DND-41 (cell line): ENCODE results near the gene CEP164.

Source experiments
- ATAC-seq: fragments of 200-7000 bp; cut with Tn5 transposase; 3 replicates; pipeline ENCODE4 v1.9.1; 2021; ENCODE audit warnings: low read depth; ENCODE audit not compliant: insufficient read depth
- DNase-seq: peaks from one replicate; pipeline ENCODE4 v3.0.0-alpha.2; 2020
- H2AFZ ChIP-seq: 2 replicates; pipeline ENCODE4 v1.6.0; 2012; ENCODE audit warnings: low read depth, low read length
- H3K27ac ChIP-seq: 2 replicates; pipeline ENCODE4 v1.5.1; 2012; ENCODE audit warnings: low read length, inconsistent platforms
- H3K27me3 ChIP-seq: fragments of 200-600 bp; sonication (generic); 2 replicates; pipeline ENCODE4 v1.6.0; 2012; ENCODE audit warnings: low read length, mild to moderate bottlenecking, inconsistent platforms; ENCODE audit not compliant: insufficient read depth, poor library complexity
- H3K36me3 ChIP-seq: 2 replicates; pipeline ENCODE4 v1.5.1; 2012; ENCODE audit warnings: low read length, inconsistent platforms; ENCODE audit not compliant: insufficient read depth
- H3K4me1 ChIP-seq: 2 replicates; pipeline ENCODE4 v1.5.1; 2012; ENCODE audit warnings: mild to moderate bottlenecking, low read length; ENCODE audit not compliant: insufficient read depth
- H3K4me2 ChIP-seq: 2 replicates; pipeline ENCODE4 v1.6.0; 2012; ENCODE audit warnings: mild to moderate bottlenecking, moderate library complexity, low read length, inconsistent platforms; ENCODE audit not compliant: insufficient read depth
- H3K4me3 ChIP-seq, 2 experiments: fragments of 200-600 bp in 1 of 2; shearing (Covaris generic) in 1 of 2; 2 replicates each; pipeline ENCODE4 v1.5.1; 2012 to 2016; ENCODE audit warnings: inconsistent platforms in 2 of 2, low read length in 2 of 2, mild to moderate bottlenecking in 2 of 2, low read depth in 1 of 2, moderate library complexity in 1 of 2
- H3K79me2 ChIP-seq: 2 replicates; pipeline ENCODE4 v1.6.0; 2012; ENCODE audit warnings: low read length, inconsistent platforms; ENCODE audit not compliant: insufficient read depth
- H3K9ac ChIP-seq: 2 replicates; pipeline ENCODE4 v1.6.0; 2012; ENCODE audit warnings: low read depth, mild to moderate bottlenecking, inconsistent platforms, low read length, moderate library complexity
- H3K9me3 ChIP-seq: 2 replicates; pipeline ENCODE4 v1.5.1; 2012; ENCODE audit warnings: low read length, moderate library complexity, mild to moderate bottlenecking, inconsistent platforms; ENCODE audit not compliant: insufficient read depth, severe bottlenecking
- H4K20me1 ChIP-seq: 2 replicates; pipeline ENCODE4 v1.6.0; 2012; ENCODE audit warnings: low read length; ENCODE audit not compliant: insufficient read depth
- CTCF ChIP-seq: IDR thresholded peaks from 2 replicates; pipeline ENCODE4 v1.5.1; 2012; ENCODE audit warnings: borderline replicate concordance, low read length, moderate library complexity, mild to moderate bottlenecking; ENCODE audit not compliant: poor library complexity, severe bottlenecking; ENCODE audit errors: extremely low read depth
- EZH2 ChIP-seq: IDR thresholded peaks from 3 replicates; pipeline ENCODE4 v1.6.1; 2012; ENCODE audit warnings: borderline replicate concordance, low read depth, mild to moderate bottlenecking, moderate library complexity, low read length, inconsistent platforms; ENCODE audit not compliant: severe bottlenecking

Gene CEP164

DNA sequence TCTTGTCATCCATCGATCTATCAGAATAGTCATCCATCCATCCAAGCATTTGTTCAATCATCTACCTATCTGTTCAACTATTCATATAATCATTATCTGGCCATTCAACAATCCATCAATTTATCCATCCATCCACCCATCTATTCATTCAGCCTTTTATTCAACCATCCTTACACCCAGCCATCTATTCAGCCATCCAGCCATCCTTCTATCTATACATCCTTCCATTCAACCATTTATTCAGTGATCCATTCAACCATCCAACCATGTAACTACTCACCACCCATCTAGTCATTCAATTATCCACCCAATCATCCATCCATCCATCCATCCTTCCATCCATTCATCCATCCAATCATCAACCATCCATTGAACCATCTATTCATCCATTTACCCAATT is 106.8 kb downstream of the CEP164 start:
- TF ChIP-seq EZH2 (no peak), CTCF (no peak)
- no peak overlapping the region for H3K4me2 ChIP-seq
- H3K27ac ChIP-seq, result no peak overlapping the region
- H4K20me1 ChIP-seq, result no peaks in the 10 kb centered on the region; the same call in 1 of the 2 replicates
- H3K4me3 ChIP-seq, result no peak overlapping the region
- no peak overlapping the region for H2AFZ ChIP-seq
- H3K9ac ChIP-seq, result no peak overlapping the region
- no peaks in the 10 kb centered on the region for H3K4me1 ChIP-seq
- H3K36me3 ChIP-seq, result 0 out of 2 replicates have a peak, but pooled peaks cover 5% of the 10 kb centered on the region
- DNase-seq (no peak), ATAC-seq (no peak)
- no peaks in the 10 kb centered on the region for H3K9me3 ChIP-seq
- no peaks in the 10 kb centered on the region for H3K79me2 ChIP-seq
- no peaks in the 10 kb centered on the region for H3K27me3 ChIP-seq

- no peak overlapping the region for H3K27ac ChIP-seq
- H3K27me3 ChIP-seq, result no peaks in the 10 kb centered on the region
- H4K20me1 ChIP-seq, result no peaks in the 10 kb centered on the region; the same call in 1 of the 2 replicates
- no peaks in the 10 kb centered on the region for H3K4me1 ChIP-seq
- H3K4me2 ChIP-seq, result no peak overlapping the region
- ATAC-seq, result no peak
- no peak for DNase-seq
- no peak overlapping the region for H3K9ac ChIP-seq
- no peaks in the 10 kb centered on the region for H3K79me2 ChIP-seq
- no peak overlapping the region for H3K4me3 ChIP-seq
- H3K9me3 ChIP-seq, result no peaks in the 10 kb centered on the region
- H2AFZ ChIP-seq, result no peak overlapping the region
- TF ChIP-seq CTCF (no peak), EZH2 (no peak)
- H3K36me3 ChIP-seq, result 0 out of 2 replicates have a peak, but pooled peaks cover 5% of the 10 kb centered on the region
Measured at GRCh38 chr11:117435326-117435725, 107.7 kb downstream of the CEP164 start.

GRCh38 chr11:117437041-117437790 is 109.6 kb downstream of the CEP164 start:
- Histone ChIP-seq H3K9ac (no peak overlapping the region), H3K79me2 (no peaks in the 10 kb centered on the region), H3K4me2 (no peak overlapping the region), H2AFZ (no peak overlapping the region), H3K4me3 (no peak overlapping the region), H3K9me3 (no peaks in the 10 kb centered on the region), H3K27ac (no peak overlapping the region), H3K4me1 (no peaks in the 10 kb centered on the region), H3K27me3 (no peaks in the 10 kb centered on the region), H4K20me1 (no peaks in the 10 kb centered on the region), H3K36me3 (no peaks in the 10 kb centered on the region)
- ATAC-seq (no peak), DNase-seq (no peak)
- no peak for TF ChIP-seq CTCF
- TF ChIP-seq EZH2, result no peak
